Activated T-cell treated with anti-CD3 and anti-CD28 coated beads, Interleukin-2, amount 50 U/mL, for 48 hours (primary cell): Measurements from ENCODE around the gene C10orf62.

Experiments
- DNase-seq, 2 experiments: peaks; one replicate each; pipeline ENCODE4 v3.0.0-alpha.2; 2020

C10orf62 gene

DNA sequence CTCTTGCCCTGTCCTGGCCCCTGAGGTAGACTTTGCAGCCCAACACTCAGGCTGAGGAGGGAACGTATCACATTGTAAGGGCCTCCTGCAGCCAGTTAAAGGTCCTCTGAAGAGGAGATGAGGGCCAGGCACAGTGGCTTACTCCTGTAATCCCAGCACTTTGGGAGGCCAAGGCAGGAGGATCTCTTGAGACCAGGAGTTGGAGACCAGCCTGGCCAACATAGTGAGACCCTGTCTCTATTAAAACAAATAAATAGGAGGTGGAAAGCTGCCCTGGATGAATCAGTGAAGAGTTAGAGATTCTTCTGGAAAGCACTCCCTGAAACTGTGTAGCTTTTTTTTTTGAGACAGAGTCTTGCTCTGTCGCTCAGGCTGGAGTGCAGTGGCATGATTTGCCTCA is 2.3 kb upstream of the C10orf62 start:
- DNase-seq, result no peak

- DNase-seq, result no peak
Measured at GRCh38 chr10:97590082-97590747, 694 bp downstream of the C10orf62 start.

- DNase-seq, result no peak
Measured at GRCh38 chr10:97590748-97591495, 1.4 kb downstream of the C10orf62 start.

DNA sequence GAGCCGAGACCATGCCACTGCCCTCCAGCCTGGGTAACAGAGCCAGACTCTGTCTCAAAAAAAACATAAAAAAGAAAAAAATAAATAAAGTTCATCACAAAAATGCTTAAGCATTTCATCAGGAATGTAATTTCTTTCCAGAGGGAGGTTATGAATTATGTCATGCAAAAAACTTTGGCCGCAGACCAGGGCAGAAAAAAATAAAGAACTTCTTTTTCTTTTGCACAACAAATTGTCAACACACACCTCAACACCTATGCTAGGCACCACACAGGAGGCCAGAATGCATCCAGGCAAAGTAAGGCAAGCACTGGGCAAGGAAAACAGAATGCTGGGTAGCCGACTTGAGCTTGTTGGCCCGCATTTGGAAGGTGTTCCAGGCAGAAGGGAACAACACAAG is 3.9 kb downstream of the C10orf62 start:
- DNase-seq, result no peak

DNA sequence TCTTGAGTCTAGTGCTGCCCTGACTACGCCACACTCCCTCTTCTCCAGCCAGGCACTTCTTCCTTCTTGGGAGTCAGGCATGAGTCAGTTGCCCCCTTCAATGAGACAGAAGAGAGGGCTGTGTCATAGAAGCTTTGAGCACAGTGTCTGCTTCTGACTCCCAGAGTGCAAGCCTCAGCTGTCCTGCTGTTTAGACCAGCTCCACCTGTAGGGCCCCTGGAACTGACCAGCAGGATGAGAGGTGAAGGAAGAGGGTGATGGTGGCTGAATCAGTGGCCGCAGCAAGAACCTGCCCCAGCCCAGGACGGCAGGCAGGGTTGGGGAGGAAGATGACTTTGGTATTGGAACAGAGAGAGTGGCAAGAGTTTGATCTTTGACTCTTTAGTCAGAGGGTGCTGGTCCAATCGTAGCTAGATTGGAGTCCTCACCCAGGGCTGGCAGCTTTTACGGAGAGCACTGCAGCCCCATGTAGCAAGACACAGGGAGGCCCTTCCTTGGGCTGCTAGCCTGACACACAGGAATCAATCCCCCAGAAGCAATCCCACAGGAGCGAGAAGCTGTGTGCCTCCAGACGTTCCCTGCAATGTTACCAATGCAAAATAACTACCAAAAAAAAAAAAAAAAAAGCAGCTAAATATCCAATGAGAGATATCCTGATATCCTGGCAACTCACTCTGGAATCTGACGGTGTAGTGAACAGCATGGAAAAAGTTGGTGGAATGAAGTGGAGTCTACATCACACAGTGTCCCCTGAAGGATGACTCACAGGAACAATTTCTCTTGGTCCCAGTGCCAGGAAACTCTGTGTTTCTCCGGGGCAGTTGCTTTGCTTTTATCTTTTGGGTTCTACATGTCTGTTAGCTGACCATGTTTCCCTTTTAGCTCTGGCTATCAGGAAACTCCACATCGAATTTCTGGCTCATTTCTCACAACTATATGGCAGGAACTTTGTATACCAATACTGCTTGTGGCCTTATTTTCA is 6.9 kb downstream of the C10orf62 start:
- no peak for DNase-seq

- no peak for DNase-seq
Measured at GRCh38 chr10:97597778-97598177, 8.3 kb downstream of the C10orf62 start.

- no peak for DNase-seq
Measured at GRCh38 chr10:97598407-97599271, 9.1 kb downstream of the C10orf62 start.

DNA sequence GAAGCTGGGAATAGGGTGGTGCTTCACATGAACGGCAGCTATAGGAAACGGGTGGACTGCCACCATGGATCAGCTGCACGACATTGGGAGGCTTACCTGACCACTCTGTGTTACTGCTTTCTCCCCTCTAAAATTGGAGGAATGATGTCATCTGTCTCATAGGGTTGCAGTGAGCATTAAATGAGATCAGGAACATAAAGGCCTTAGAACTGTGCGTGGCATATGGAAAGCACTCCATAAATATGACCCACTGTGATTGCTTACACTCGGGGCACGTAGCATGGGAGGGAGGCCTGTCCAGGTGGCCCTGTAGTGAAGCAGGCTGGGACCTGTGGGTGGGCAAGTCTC is 9.7 kb downstream of the C10orf62 start:
- no peak for DNase-seq

DNA sequence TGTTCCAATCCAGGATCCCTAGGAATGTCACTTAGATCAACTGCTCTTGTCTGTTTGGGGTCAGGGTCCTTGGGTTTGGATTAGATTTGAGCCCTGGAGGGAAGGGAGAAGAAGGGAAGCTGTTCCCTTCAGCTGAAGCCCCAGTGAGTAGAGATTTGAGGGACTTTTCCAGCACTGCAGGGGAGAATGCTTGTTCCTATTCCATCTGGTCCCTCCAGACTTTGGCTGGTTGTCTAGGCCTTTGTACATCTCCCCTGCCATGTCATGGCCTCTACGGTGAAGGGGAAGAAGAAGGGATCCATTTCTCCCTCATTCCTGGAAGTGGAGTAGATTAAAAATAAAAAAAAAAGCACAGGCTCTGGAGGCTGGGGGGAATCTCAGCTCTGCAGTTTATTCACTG is 11.1 kb downstream of the C10orf62 start:
- no peak for DNase-seq

GRCh38 chr10:97601268-97602215 is 12.0 kb downstream of the C10orf62 start:
- DNase-seq, result no peak

- DNase-seq, result no peak
Measured at GRCh38 chr10:97607095-97607636, 17.6 kb downstream of the C10orf62 start.

DNA sequence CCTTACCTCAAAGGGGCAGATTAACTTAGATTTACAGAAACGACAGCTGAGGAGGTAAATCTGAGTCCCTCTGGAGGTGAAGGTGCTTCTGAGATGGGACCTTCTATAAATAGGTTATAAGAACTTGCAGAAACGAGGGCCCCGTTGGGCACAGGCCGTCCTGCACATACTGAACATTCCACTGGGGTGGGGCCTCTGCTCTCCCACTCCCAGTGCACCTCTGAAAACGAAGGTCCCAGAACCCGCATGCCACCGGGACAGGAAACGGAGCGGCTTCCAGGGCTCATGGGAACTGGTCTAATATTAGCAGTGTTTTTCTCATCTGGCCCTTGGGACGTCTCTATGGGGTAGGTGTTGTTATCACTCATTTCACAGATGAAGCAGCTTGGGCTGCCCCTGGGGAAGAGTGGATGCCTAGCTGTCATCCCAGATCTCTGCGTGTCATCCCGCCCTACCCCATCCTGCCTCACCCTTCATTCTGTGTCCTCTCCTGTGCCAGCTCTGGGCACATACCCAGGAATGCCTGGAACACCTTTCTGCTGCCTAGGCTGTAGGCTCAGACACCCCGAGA is 19.6 kb downstream of the C10orf62 start:
- no peak for DNase-seq

DNA sequence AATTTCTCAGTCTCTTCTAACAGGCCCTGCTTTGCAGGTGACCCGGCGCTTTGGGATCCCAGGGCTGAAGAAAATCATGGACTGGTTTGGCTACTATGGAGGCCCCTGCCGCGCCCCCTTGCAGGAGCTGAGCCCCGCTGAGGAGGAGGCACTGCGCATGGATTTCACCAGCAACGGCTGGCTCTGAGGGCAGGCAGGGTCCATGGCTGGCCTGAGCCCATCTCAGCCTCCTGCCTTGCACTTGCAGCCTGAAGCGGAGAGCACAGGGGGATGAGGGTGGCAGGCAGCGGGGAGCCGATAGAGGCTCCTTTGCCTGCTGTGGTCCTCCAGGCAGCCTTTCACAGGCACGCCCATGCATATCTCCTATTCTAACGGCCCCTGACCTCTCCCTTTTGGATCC is 22.0 kb downstream of the C10orf62 start:
- DNase-seq, result no peak

- no peak for DNase-seq
Measured at GRCh38 chr10:97612386-97612785, 22.9 kb downstream of the C10orf62 start.

- DNase-seq, result no peak
Measured at GRCh38 chr10:97618285-97618684, 28.8 kb downstream of the C10orf62 start.

- no peak for DNase-seq
Measured at GRCh38 chr10:97618733-97619132, 29.2 kb downstream of the C10orf62 start.

DNA sequence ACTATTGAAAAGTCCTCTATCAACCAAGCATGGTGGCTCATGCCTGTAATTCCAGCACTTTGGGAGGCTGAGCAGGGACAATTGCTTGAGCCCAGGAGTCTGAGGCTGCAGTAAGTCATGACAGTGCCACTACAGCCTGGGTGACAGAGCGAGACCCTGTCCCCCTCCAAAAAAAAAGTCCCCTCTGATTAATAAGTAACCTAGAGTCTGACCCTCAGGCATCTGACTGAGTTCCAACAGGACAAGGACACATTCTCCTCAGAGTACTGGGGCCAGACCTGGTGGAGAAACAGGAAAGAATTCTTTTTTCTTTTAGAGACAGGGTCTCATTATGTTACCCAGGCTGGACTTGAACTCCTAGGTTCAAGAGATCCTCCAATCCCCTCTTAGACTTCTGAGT is 33.8 kb downstream of the C10orf62 start:
- DNase-seq, result no peak

GRCh38 chr10:97627731-97628130 is 38.2 kb downstream of the C10orf62 start:
- DNase-seq, result no peak

- DNase-seq, result no peak
Measured at GRCh38 chr10:97628228-97628627, 38.7 kb downstream of the C10orf62 start.

- no peak for DNase-seq
Measured at GRCh38 chr10:97629289-97629688, 39.8 kb downstream of the C10orf62 start.

DNA sequence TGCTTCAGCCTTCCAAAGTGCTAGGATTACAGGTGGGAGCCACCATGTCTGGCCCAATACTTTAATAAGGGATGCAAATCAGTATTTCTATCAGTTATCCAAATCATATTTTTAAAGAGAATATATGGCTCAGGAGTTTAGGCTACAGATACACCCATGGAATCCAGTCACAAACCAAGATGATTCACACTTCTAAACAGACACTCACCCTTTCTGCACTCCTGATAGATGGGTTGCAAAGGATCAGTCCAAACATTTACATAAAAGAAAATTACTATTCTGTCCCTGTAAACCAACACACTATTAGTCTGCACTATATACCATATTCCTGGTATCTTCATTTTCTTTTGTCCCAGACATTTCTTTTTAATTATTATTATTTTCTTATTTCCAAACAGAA is 41.6 kb downstream of the C10orf62 start:
- DNase-seq, result no peak
